AG09309 (cell line): ENCODE results near the gene PSMA8.
"Not testable (repeated sequence)": the region's sequence is repeated elsewhere in the genome, so short reads cannot be mapped to it uniquely, and the experiment has no call there.

Source experiments
- DNase-seq: peaks from one replicate; pipeline ENCODE4 v3.0.0-alpha.2; 2010; ENCODE audit warnings: low read depth
- H3K4me3 ChIP-seq: 2 replicates; pipeline ENCODE4 v1.5.1; 2011; ENCODE audit warnings: mild to moderate bottlenecking, low read depth, low read length, moderate library complexity; ENCODE audit not compliant: control insufficient read depth
- TF ChIP-seq, protein P1 (sequence below): IDR thresholded peaks from 2 replicates; pipeline ENCODE4 v1.5.1; 2011; ENCODE audit warnings: mild to moderate bottlenecking, low read depth, low read length, inconsistent platforms; ENCODE audit not compliant: insufficient read depth, control insufficient read depth; ENCODE audit errors: missing control alignments

Gene PSMA8

DNA sequence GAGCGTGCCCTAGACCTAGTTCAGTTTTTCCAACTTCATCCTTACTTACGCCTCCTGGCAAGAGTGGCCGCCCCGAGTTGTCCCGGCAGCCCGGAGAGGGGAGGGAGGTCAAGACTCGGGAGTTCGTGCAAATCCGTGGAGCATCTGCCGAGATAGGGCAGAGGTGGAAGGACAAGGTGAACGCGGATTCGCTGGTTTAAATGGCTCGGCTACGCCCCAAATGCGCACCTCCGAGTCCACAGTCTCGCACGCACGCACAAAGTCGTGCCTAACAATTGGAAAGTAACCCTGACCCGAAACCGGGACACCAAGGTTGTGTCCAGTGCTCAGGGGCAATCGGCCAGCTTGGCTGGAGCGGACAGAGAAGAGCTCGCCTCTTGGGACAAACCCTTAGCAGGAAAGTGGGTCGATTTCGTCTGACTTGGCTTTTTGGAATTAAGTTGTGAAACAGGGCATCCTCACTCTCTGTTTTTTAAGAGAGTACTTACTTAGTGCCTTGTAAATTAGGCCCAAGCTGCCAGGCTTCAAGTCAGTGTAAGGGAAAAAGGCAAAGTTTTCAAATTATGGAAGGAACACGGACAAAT is 42.5 kb upstream of the PSMA8 start:
- TF ChIP-seq, protein P1, sequence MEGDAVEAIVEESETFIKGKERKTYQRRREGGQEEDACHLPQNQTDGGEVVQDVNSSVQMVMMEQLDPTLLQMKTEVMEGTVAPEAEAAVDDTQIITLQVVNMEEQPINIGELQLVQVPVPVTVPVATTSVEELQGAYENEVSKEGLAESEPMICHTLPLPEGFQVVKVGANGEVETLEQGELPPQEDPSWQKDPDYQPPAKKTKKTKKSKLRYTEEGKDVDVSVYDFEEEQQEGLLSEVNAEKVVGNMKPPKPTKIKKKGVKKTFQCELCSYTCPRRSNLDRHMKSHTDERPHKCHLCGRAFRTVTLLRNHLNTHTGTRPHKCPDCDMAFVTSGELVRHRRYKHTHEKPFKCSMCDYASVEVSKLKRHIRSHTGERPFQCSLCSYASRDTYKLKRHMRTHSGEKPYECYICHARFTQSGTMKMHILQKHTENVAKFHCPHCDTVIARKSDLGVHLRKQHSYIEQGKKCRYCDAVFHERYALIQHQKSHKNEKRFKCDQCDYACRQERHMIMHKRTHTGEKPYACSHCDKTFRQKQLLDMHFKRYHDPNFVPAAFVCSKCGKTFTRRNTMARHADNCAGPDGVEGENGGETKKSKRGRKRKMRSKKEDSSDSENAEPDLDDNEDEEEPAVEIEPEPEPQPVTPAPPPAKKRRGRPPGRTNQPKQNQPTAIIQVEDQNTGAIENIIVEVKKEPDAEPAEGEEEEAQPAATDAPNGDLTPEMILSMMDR = no peak
- DNase-seq = peak; percentile 13
- peak overlapping the region; percentile 85 for H3K4me3 ChIP-seq

DNA sequence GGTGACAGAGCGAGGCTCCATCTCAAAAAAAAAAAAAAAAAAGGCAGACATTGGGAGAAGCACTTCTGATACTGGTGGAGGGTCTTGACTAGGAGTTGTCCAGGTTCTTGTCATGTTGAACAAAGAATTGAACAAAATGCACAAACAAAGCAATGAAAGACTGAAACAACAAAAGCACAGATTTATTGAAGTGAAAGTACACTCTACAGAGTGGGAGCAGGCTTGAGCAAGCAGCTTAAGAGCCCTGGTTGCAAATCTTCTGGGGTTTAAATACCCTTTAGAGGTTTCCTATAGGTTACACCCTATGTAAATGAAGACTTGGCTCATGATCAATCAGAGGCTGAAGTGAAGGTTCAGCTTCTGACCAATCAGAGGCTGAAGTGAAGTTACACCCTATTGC is 36.8 kb upstream of the PSMA8 start:
- no peak overlapping the region for H3K4me3 ChIP-seq
- TF ChIP-seq, protein P1 = no peak
- DNase-seq = no peak

DNA sequence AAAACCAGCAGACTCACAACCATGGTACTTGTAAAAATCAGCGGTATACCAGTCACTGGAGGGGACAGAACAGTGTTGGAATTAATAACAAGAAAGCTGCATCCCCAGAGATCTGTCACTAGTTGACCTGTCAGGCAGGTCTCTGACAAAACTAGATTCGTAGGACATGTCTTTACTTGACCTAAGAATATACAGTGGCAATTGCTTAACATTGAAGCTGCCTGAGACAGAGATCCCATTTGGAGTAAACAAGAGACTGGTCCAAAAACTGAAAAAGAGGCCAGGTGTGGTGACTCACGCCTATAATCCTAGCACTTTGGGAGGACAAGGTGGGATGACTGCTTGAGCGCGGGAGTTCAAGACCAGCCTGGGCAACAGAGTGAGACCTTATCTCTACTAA is 36.1 kb upstream of the PSMA8 start:
- no peak for DNase-seq
- H3K4me3 ChIP-seq = no peak overlapping the region
- TF ChIP-seq, protein P1 = no peak

DNA sequence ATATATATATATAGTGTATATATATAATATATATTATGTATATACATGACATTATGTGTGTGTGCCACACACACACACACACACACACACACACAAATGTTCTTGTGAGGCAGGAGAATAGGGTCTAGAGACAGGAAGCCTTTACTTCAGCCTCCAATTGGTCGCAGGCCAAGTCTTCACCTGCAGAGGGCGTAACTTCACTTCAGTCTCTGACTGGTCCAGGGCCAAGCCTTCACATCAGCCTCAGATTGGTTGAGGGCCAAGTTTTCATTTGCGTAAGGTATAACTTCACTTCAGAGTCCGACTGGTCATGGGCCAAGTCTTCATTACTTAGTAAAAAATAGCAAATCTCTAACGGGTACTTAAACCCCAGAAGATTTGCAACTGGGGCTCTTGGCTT is 30.1 kb upstream of the PSMA8 start:
- no peak for DNase-seq
- TF ChIP-seq, protein P1 = no peak
- no peak overlapping the region for H3K4me3 ChIP-seq

DNA sequence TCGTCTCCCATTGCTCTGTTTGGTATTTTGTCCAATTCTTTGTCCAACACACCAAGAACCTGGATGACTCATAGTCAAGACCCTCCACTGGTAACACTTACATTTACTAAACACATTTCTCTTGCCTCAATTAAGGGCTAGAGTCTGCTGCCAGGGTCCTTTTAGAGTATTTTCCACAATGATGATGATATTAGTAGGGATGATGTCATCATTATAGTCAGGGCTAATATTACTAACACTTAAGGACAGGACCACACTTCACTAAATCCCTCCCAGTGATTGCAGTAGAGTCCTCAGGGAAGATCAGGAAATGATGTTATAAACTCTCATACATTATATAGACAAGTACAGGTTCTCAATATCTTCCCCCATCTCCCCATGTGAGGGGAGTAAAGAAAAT is 29.6 kb upstream of the PSMA8 start:
- TF ChIP-seq, protein P1 = no peak
- no peak for DNase-seq
- no peak overlapping the region for H3K4me3 ChIP-seq

DNA sequence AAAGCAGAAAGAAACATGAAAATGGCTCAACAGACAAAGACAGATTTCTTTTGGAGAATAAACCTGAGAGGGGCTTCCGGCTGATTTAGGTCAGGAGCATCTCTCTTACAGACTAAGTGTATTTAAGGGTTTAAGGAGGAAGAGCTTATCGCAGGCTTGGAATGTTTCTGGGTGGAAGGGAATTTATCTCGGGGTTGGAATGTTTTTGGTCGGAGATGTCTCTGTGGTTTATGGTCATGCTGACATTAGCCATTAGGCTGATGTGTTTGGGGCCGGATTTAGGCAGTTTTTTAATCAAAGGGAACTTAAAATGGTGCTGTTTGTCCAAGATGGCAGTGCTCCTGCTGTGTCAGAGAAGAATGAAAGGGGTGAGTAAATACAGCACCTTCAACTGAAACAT is 14.4 kb upstream of the PSMA8 start:
- H3K4me3 ChIP-seq = no peak overlapping the region
- TF ChIP-seq, protein P1 = no peak
- DNase-seq = no peak

DNA sequence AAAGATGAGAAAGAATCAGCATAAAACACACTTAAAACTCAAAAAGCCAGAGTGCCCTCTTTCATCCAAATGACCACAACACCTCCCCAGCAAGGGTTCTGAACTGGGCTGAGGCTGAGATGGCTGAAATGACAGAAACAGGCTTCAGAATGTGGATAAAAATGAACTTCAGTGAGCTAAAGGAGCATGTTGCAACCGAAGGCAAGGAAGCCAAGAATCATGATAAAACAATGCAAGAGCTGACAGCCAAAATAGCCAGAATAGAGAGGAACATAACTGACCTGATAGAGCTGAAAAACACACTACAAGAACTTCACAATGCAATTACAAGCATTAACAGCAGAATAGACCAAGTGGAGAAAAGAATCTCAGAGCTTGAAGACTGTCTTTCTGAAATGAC is 12.2 kb upstream of the PSMA8 start:
- H3K4me3 ChIP-seq = no peak overlapping the region
- no peak for DNase-seq
- TF ChIP-seq, protein P1 = no peak

DNA sequence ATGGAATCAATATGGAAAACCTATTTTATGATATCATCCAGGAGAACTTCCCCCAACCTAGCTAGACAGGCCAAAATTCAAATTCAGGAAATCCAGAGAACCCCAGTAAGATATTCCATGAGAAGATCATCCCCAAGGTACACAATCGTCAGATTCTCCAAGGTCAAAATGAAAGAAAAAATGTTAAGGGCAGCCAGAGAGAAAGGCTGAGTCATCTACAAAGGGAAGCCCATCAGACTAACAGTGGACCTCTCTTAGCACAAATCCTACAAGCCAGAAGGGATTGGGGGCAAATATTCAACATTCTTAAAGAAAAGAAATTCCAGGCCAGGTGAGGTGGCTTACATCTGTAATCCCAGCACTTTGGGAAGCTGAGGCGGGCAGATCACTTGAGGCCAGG is 11.7 kb upstream of the PSMA8 start:
- not testable (repeated sequence) for DNase-seq, H3K4me3 ChIP-seq
